NCI-H460 (cell line): ENCODE measurements around the gene LRRC3. TPM values are rescaled to one million over a fixed set of nuclear protein-coding genes. Genes with fewer than 3 reads are reported as not detected.
"Not testable (repeated sequence)": the region's sequence is repeated elsewhere in the genome, so short reads cannot be mapped to it uniquely, and the experiment has no call there.

Source experiments
- DNase-seq: peaks from one replicate; pipeline ENCODE4 v3.0.0-alpha.2; 2016; ENCODE audit warnings: low read depth; ENCODE audit errors: extremely low read depth
- total RNA-seq: library from RNA; depleted of rRNA; stranded (reverse); fragments of >200 nt; shearing (Covaris generic); gene quantifications from 2 replicates; pipeline ENCODE4 v1.2.3, GENCODE V29; 2014

LRRC3 gene
- total RNA-seq, 1 experiment from 2014 or later, result 0.47 TPM

- DNase-seq, result no peak
Observed at GRCh38 chr21:44494418-44494817, 39.1 kb downstream of the LRRC3 start.

GRCh38 chr21:44494956-44495355 lies 39.6 kb downstream of the LRRC3 start:
- no peak for DNase-seq

GRCh38 chr21:44495611-44496563 lies 40.6 kb downstream of the LRRC3 start:
- no peak for DNase-seq

GRCh38 chr21:44496564-44497550 lies 41.5 kb downstream of the LRRC3 start:
- DNase-seq, result no peak

- no peak for DNase-seq
Observed at GRCh38 chr21:44497703-44498126, 42.4 kb downstream of the LRRC3 start.

GRCh38 chr21:44498280-44499210 lies 43.2 kb downstream of the LRRC3 start:
- no peak for DNase-seq

- DNase-seq, result no peak
Observed at GRCh38 chr21:44499211-44499560, 43.9 kb downstream of the LRRC3 start.

- DNase-seq, result no peak
Observed at GRCh38 chr21:44499631-44500030, 44.3 kb downstream of the LRRC3 start.

- no peak for DNase-seq
Observed at GRCh38 chr21:44500111-44500510, 44.8 kb downstream of the LRRC3 start.

GRCh38 chr21:44502171-44502958 lies 47.1 kb downstream of the LRRC3 start:
- no peak for DNase-seq

GRCh38 chr21:44503006-44503889 lies 47.9 kb downstream of the LRRC3 start:
- not testable (repeated sequence) for DNase-seq

GRCh38 chr21:44503901-44504399 lies 48.6 kb downstream of the LRRC3 start:
- no peak for DNase-seq

- DNase-seq, result no peak
Observed at GRCh38 chr21:44505673-44506278, 50.5 kb downstream of the LRRC3 start.

GRCh38 chr21:44506279-44507255 lies 51.3 kb downstream of the LRRC3 start:
- no peak for DNase-seq

- DNase-seq, result no peak
Observed at GRCh38 chr21:44507673-44508425, 52.5 kb downstream of the LRRC3 start.

- DNase-seq, result no peak
Observed at GRCh38 chr21:44508426-44508710, 53.1 kb downstream of the LRRC3 start.
